Fibroblast of mammary gland (primary cell): ENCODE measurements around the gene CTXND1.

ENCODE experiments used
- DNase-seq: peaks from one replicate; pipeline ENCODE4 v3.0.0-alpha.2; 2010; ENCODE audit warnings: low read depth
- H3K4me3 ChIP-seq: 2 replicates; pipeline ENCODE4 v1.5.1; 2011; ENCODE audit warnings: low read depth, mild to moderate bottlenecking, low read length, moderate library complexity; ENCODE audit not compliant: control insufficient read depth
- CTCF ChIP-seq: conservative IDR thresholded peaks from 2 replicates; pipeline ENCODE4 v1.5.1; 2011; ENCODE audit warnings: low read depth, low read length, inconsistent platforms; ENCODE audit not compliant: control insufficient read depth, insufficient read depth

Gene CTXND1

DNA sequence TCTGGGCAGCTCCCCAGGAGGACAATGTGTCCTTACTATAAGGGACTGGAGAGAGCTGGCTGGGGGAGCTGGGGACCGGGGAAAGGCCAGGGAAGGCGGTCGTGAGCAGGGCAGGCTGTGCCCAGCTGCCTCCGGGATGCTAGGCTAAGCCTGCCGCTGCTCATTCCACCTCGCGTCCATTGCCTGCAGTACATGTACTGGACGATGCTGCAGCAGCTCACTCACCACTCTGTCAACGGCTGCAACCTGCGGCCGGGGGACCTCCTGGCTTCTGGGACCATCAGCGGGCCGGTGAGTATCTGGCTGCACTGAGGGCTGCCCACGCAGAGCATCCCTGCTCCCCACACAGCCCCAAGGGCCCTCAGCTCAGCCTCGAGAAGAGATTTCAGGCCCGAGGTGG is 72.1 kb downstream of the CTXND1 start:
- no peak for DNase-seq
- H3K4me3 ChIP-seq, result no peak overlapping the region
- no peak for TF ChIP-seq CTCF

DNA sequence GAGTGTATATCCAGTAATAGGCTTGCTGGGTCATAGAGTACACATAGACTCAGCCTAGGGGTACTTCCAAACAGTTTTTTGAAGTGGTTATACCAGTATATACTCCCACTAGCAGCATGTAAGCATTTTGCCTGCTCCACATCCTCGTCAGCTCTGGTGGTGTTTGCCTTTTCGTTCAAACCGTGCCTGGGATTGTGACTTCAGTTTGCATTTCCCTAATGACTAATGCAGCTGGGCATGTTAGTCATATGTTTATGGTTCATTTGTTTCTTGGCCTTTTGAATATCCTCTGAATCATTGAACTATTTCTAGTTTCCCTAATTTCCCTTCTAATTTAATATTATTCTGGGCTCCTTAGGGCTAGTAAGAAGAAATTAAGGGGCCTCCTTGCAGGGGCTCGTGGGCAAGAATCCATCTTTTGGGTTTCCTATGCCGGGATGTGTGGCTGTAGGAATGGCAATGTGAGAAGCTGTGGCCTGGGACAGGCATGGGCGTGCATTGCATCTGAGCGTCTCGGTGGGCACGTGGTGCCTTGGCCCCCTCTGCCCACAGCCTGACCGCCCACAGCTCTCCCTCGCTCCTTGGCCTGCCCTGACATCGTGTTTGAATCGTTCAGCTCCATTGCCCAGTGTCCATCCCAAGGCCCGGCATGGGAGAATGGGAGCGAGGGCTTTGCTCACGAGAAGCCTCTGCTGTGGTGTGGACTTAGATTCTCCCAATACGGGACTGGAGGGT is 72.8 kb downstream of the CTXND1 start:
- no peak for TF ChIP-seq CTCF
- H3K4me3 ChIP-seq, result no peak overlapping the region
- peak; percentile 97 for DNase-seq

GRCh38 chr15:80177156-80177555 is 74.9 kb downstream of the CTXND1 start:
- TF ChIP-seq CTCF, result no peak
- H3K4me3 ChIP-seq, result peak overlapping the region; percentile 6
- DNase-seq, result peak; percentile 86

GRCh38 chr15:80176443-80176842 is 75.6 kb downstream of the CTXND1 start:
- no peak overlapping the region for H3K4me3 ChIP-seq
- no peak for DNase-seq
- TF ChIP-seq CTCF, result no peak

DNA sequence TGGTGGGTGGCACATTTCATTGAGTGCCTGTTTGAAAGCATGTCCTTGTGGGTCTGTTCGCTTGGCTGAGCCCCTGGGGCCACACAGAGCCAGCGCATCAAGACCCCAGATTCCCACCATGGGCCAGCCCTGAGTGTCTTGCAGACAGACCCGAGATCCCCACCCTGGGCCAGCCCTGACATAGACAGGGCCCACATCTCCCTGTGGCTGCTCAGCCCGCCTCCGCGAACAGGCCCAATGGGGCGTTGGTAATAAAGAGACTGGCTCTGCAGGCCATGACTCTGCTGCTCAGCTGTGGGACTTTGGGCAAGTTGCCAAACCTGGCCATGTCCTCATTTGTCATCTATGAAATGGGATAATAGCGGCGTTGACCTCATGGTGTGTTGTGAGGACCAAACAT is 76.6 kb downstream of the CTXND1 start:
- no peak for TF ChIP-seq CTCF
- no peak for DNase-seq
- no peak overlapping the region for H3K4me3 ChIP-seq

GRCh38 chr15:80174017-80174746 is 77.8 kb downstream of the CTXND1 start:
- no peak for TF ChIP-seq CTCF
- peak; percentile 90 for DNase-seq
- H3K4me3 ChIP-seq, result no peak overlapping the region
